ENCODE measurements around the gene PLEKHG2. TPM values are rescaled to one million over a fixed set of nuclear protein-coding genes. Genes with fewer than 3 reads are reported as not detected.

PLEKHG2 gene
- total and polyA plus RNA-seq, 4 donors, result 2.1 to 4.5 (median 3.0) TPM

DNA sequence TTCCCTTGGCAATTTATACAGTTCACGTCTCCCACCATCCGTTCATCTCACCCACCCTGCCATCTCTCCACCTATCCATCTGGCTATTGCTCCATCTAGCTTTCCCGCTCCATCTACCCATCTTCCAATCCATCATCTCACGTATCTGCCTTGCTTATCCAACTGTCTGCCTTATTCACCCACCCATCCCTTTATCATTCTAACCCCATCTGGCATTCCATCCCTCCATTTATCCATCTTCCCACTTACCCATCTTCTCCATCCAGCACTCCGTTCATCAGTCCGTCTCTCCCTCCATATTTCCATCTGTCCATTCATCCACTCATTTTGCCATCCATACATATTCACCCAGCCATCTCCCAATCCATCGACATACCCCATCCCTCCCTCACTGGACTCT lies 13.3 kb downstream of the PLEKHG2 start:
- Histone ChIP-seq H3K27ac (ENCODE audit: low read depth in 1 of 2, low read length in 2 of 2) (no peak overlapping the region), H3K36me3 (ENCODE audit: control insufficient read depth in 4 of 4, insufficient read depth in 3 of 4, low read depth in 1 of 4, low read length in 3 of 4) (no peaks in the 10 kb centered on the region), H3K9me3 (ENCODE audit: control insufficient read depth in 4 of 4, low read length in 3 of 4) (no peaks in the 10 kb centered on the region), H3K9ac (ENCODE audit: low read depth in 1 of 2, low read length in 2 of 2) (no peak overlapping the region), H3K4me1 (ENCODE audit: control insufficient read depth in 4 of 4, insufficient read depth in 4 of 4, low read length in 3 of 4) (no peaks in the 10 kb centered on the region), H3K4me3 (ENCODE audit: low read depth in 1 of 3, low read length in 3 of 3) (no peak overlapping the region), H3K27me3 (ENCODE audit: control insufficient read depth in 4 of 4, insufficient read depth in 4 of 4, low read length in 3 of 4) (no peaks in the 10 kb centered on the region)
- WGBS, result 94% methylated on average over 7 of the region's 7 CpGs
- TF ChIP-seq FOXA2 (IDR thresholded peaks at IDR 0.05), result no peak
- TF ChIP-seq RXRA (IDR thresholded peaks at IDR 0.05), result no peak
- TF ChIP-seq, protein P1, sequence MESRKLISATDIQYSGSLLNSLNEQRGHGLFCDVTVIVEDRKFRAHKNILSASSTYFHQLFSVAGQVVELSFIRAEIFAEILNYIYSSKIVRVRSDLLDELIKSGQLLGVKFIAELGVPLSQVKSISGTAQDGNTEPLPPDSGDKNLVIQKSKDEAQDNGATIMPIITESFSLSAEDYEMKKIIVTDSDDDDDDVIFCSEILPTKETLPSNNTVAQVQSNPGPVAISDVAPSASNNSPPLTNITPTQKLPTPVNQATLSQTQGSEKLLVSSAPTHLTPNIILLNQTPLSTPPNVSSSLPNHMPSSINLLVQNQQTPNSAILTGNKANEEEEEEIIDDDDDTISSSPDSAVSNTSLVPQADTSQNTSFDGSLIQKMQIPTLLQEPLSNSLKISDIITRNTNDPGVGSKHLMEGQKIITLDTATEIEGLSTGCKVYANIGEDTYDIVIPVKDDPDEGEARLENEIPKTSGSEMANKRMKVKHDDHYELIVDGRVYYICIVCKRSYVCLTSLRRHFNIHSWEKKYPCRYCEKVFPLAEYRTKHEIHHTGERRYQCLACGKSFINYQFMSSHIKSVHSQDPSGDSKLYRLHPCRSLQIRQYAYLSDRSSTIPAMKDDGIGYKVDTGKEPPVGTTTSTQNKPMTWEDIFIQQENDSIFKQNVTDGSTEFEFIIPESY (IDR thresholded peaks at IDR 0.05), result no peak
- TF ChIP-seq, protein P2, sequence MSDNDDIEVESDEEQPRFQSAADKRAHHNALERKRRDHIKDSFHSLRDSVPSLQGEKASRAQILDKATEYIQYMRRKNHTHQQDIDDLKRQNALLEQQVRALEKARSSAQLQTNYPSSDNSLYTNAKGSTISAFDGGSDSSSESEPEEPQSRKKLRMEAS (IDR thresholded peaks at IDR 0.05), result no peak
- TF ChIP-seq, protein P3, sequence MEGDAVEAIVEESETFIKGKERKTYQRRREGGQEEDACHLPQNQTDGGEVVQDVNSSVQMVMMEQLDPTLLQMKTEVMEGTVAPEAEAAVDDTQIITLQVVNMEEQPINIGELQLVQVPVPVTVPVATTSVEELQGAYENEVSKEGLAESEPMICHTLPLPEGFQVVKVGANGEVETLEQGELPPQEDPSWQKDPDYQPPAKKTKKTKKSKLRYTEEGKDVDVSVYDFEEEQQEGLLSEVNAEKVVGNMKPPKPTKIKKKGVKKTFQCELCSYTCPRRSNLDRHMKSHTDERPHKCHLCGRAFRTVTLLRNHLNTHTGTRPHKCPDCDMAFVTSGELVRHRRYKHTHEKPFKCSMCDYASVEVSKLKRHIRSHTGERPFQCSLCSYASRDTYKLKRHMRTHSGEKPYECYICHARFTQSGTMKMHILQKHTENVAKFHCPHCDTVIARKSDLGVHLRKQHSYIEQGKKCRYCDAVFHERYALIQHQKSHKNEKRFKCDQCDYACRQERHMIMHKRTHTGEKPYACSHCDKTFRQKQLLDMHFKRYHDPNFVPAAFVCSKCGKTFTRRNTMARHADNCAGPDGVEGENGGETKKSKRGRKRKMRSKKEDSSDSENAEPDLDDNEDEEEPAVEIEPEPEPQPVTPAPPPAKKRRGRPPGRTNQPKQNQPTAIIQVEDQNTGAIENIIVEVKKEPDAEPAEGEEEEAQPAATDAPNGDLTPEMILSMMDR (IDR thresholded peaks at IDR 0.05; ENCODE audit: low read depth, low read length, missing input control), result no peak
- TF ChIP-seq NR2F2 (IDR thresholded peaks at IDR 0.05), result no peak
- TF ChIP-seq HNF4G (IDR thresholded peaks at IDR 0.05), result no peak
- no peak for TF ChIP-seq GABPA (IDR thresholded peaks at IDR 0.05 in 1 of 2, conservative IDR thresholded peaks at IDR 0.05 in 1 of 2)
- TF ChIP-seq FOXA1 (IDR thresholded peaks at IDR 0.05), result no peak
- no peak for TF ChIP-seq RAD21 (IDR thresholded peaks at IDR 0.05)
- TF ChIP-seq, protein P4, sequence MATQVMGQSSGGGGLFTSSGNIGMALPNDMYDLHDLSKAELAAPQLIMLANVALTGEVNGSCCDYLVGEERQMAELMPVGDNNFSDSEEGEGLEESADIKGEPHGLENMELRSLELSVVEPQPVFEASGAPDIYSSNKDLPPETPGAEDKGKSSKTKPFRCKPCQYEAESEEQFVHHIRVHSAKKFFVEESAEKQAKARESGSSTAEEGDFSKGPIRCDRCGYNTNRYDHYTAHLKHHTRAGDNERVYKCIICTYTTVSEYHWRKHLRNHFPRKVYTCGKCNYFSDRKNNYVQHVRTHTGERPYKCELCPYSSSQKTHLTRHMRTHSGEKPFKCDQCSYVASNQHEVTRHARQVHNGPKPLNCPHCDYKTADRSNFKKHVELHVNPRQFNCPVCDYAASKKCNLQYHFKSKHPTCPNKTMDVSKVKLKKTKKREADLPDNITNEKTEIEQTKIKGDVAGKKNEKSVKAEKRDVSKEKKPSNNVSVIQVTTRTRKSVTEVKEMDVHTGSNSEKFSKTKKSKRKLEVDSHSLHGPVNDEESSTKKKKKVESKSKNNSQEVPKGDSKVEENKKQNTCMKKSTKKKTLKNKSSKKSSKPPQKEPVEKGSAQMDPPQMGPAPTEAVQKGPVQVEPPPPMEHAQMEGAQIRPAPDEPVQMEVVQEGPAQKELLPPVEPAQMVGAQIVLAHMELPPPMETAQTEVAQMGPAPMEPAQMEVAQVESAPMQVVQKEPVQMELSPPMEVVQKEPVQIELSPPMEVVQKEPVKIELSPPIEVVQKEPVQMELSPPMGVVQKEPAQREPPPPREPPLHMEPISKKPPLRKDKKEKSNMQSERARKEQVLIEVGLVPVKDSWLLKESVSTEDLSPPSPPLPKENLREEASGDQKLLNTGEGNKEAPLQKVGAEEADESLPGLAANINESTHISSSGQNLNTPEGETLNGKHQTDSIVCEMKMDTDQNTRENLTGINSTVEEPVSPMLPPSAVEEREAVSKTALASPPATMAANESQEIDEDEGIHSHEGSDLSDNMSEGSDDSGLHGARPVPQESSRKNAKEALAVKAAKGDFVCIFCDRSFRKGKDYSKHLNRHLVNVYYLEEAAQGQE (IDR thresholded peaks at IDR 0.05), result no peak
- DNase-seq (ENCODE audit: low spot score), result no peak

DNA sequence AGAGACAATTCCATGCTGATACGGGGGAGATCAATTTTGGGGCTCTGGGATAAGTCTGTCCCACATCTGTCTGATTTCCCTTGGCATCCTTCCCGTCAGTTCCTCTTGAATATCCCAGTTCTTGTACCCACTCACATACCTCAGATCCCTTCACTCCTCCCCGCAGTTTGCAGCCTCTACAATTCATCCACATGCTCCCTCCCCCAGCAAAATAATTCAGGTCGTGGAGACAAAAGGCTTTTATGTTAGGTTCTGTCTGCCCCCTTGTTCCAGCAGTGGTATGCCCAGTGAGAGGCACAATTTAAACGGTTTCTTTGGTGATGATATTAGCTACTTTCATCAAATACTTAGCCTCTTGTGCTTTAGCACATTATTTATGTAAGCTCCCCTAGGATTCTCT lies 13.7 kb downstream of the PLEKHG2 start:
- Histone ChIP-seq H3K4me1 (ENCODE audit: control insufficient read depth in 4 of 4, insufficient read depth in 4 of 4, low read length in 3 of 4) (no peaks in the 10 kb centered on the region), H3K4me3 (ENCODE audit: low read depth in 1 of 3, low read length in 3 of 3) (no peak overlapping the region), H3K9ac (ENCODE audit: low read depth in 1 of 2, low read length in 2 of 2) (no peak overlapping the region), H3K36me3 (ENCODE audit: control insufficient read depth in 4 of 4, insufficient read depth in 3 of 4, low read depth in 1 of 4, low read length in 3 of 4) (no peaks in the 10 kb centered on the region), H3K27me3 (ENCODE audit: control insufficient read depth in 4 of 4, insufficient read depth in 4 of 4, low read length in 3 of 4) (no peaks in the 10 kb centered on the region), H3K27ac (ENCODE audit: low read depth in 1 of 2, low read length in 2 of 2) (no peak overlapping the region), H3K9me3 (ENCODE audit: control insufficient read depth in 4 of 4, low read length in 3 of 4) (no peaks in the 10 kb centered on the region)
- no peak for TF ChIP-seq HNF4A (conservative IDR thresholded peaks at IDR 0.05)
- TF ChIP-seq SP1 (IDR thresholded peaks at IDR 0.05), result no peak
- no peak for TF ChIP-seq EGR1 (IDR thresholded peaks at IDR 0.05; ENCODE audit: low read depth in 2 of 2)
- TF ChIP-seq HNF4G (IDR thresholded peaks at IDR 0.05), result no peak
- no peak for DNase-seq (ENCODE audit: low spot score)
- 75% methylated on average over 5 of the region's 5 CpGs for WGBS
